ENCODE measurements around the gene LHX4.

The LHX4 gene

DNA sequence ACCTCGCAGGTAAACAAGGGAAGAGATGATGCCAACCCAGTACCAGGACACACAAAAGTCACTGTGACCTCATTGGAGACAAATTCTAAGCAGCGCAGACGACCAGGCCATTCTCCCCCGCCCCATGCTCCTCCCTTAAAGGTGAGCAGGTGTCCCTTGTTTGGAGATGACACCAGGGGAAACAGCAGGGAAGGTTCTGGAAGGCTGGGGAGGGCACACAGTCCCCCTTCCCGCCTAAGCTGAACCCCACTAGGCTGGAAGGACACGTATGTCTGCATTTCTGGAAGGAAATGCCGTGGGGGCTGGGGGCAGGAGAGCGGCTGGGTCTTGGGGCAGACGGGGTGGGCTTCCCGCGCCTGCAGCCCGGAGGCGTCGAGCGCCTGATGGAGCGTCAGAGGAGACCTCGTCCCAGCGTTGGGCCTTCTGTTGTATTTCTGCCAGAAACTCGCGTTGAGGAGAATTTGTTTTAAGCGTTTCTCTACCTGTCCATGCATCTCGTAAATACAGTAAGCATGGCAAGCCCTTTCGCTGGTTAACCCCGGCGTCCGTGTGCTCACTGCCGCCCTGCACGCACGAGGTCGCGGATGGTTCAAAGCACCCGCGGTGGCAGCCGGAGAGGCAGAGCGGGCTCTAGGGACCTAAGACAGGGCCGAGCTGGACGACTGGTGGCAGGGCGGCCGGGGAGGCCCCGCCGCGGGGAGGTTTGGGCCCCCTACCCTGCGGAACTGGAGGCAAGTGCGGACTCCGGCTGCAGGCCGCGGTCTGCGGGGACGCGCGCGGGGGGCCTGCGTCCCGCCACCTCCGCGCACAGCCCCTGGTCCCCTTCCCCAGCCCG lies 1.2 kb upstream of the LHX4 start:
- no peak for DNase-seq

DNA sequence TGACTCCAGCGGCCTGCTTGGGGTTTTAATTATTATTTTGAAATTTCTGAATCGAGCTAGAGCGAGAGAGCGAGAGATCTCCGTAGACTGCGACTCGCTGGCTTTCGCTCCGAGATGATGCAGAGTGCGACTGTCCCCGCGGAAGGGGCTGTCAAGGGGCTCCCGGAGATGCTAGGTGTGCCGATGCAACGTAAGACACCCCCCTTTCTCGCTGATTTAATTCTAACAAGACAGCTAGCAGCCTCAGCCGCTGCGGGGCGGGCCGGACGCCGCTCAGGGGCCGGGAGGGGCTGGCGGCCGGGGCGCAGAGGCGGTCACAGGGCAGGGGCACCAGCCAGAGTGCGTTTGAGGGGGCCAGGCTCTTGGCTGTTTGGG lies 339 bp downstream of the LHX4 start:
- DNase-seq = peak; percentile 12

DNA sequence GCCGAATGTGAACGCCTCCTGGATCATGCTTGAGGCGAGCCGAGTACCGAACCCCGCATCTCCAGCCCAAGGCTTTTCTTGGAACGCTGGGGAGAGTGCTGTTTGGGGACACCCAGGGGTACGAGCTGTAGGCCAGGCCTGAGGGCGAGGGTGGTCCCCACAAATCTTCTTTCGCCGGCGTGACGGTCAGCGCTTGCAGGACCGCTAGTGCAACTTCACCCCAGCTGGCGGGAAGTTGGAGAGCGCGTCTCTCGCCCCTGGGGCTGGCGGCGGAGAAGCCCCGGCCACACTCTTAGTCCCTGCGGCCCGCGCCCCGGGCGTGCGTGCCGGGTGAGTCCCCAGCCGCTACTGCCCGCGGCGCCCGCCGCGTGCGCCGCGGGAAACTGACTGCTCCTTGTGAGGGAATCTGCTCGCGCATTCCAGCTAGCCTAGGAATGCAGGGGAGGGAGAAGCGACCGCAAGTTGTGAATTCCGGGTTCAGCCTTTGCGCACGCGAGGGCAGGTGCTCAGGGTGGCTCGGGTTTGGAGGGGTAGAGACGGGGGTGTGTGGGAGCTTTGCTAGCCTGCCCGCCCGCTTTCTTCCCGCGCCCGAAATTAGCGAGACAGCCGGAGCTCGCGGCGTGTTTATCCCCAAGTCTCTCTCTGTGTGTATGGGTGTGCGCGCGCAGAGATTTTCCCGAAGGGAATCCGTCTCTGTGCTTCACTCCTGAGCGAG lies 884 bp downstream of the LHX4 start:
- peak; percentile 10 for DNase-seq

DNA sequence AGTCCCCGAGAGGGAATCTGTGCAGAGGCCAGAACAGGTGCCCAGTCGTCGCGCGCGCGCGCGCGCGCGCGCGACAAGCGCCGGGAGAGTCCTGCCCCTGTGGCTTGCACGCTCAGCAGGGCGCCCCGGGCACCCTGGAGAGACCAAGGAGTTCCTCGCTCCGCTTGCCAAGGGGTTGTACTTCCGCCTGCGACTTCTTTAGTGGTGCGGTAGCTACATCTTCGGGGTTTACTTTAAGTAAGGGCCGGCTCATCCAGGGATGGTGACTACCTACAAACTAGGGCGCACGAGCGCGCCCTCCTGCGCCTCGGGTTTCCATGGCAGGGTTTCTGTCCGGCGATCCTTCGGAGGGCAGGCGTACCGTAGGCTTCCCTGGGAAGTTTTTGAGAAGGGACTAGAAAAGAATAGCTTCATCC lies 1.4 kb downstream of the LHX4 start:
- peak; percentile 10 for DNase-seq

DNA sequence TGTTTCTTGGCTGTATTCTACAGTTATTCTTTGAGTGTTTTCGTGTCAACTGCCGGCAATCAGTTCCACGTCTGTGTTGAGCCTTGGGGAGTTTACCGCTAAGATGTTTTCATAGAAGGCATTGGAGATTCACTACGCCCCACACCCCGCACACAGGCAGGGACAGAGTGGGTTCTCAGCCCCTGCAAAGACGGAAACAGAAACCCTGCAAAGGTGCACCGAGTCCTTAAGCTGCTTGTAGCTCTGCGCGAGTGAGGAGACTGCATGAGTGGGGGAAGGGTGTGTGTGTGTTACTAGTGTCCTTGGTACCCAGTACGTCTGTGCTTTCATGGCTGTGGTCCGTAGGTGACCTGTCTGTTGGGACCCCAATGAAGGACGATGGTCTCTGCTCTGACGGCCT lies 1.9 kb downstream of the LHX4 start:
- DNase-seq = no peak

DNA sequence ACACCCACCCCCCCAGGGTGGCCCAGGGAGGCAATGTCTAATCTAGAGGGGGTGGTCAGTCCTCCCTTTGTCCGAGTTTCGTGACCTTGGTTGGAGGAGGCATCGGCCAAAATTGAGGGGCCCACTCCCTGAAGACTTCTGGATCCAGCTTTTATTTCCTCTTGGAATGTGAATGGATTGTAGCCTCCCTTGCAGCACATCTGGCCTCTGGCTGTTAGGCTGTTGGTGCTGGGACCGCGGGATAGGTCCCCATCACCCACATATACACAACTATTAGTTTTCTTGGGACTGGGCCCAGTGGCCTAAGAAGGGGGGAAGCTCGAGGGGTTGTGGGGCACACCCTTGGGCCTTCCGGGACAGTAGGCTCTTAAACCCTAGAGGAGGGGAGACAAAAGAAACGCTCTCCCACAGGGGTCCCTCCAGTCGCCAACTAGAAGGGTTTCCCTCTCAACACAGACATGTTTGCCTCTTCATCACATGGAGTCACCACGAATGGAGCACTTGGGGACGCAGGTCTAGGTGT lies 2.5 kb downstream of the LHX4 start:
- no peak for DNase-seq

DNA sequence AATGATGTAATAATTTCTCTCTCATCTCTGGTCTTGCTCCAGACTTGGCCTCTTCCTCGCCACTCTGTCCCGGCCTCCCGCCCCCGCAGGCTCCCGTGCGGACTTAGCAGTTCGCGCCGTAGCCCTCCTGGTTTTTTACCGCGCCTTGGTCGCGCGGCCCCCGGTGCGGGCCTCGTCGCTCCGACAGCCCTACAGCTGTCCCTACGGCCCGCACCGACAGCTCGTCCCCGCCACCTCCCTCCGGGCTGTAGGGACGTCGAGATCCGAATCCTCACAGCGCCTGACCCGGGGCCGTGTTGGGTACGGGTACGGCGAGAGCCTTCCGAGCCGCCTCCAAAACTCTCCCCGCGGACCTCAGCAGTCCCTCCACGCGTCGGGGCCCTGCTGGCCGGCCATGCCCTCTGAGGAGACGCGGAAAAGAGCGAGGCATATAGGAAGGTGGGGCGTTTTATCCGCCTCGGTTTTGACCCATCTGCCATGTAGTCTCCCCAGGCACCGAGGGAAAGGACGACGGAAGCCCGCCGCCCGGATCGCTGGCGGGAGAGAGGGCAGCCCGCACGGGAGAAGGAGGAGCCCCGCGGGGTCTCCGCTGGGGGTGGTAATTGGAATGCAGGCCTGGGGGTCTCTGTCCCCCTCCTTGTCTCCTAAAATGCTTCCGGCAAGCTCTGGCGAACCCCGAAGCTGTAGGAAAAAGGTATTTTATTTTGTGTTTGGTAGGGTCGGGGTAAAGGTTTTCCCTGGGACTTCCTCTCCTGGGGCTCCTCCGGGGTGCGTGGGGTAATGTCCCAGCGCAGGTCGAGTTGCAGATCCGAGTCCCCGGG lies 3.3 kb downstream of the LHX4 start:
- no peak for DNase-seq

DNA sequence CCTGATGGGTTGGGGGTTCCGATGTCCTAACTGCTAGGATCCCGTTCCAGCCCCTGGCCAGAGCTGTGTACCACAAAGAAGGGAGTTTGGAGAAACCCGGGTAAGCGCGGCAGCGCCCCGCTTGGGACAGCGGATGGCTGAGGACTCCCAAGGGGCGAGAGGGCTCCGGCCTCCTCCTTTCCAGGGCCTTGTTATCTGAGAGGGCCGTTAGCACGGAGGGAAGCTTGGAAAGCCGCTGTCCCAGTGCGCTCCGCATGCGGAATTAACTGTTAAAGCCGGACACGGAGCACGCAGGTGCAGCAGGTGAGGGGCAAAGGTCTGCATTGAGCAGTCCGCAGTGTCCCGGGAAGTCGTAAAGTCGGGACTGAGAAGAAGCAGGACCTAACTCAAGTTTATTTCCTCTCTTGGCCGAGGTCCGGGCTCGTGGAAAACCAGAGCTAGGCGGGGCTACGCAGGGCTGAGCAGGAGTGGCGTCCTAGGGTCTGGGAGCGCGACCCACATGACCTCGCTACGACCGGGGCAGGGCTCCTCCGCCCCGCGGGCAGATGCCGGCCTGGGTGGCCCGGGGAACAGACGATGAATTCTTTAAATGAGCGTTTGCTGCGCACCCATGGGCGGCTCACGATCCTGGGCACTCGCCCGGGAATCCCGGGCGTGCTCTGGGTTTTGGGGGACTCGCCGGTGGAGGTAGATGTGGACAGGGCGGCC lies 4.5 kb downstream of the LHX4 start:
- no peak for DNase-seq

DNA sequence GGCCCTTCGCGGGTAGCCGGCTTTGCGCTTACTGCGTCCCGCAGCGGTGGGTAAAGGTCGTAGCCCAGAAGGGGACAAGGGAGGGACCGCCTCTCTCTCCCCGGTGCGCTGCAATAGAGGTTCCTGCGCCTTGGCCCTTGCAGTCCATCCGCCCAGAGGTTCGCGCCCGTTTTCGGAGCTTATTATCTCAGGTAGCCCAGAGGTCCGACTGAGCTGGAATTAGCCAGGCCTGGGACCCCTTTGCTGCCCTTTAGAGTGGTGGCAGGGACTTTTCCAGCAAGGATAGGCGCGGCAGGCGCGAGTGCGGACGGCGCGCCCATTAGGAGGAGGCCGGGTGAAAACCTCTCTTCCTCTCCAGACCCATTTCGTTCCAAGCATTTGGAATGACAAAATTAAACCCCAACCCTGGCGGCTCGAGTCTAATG lies 5.0 kb downstream of the LHX4 start:
- DNase-seq = no peak

DNA sequence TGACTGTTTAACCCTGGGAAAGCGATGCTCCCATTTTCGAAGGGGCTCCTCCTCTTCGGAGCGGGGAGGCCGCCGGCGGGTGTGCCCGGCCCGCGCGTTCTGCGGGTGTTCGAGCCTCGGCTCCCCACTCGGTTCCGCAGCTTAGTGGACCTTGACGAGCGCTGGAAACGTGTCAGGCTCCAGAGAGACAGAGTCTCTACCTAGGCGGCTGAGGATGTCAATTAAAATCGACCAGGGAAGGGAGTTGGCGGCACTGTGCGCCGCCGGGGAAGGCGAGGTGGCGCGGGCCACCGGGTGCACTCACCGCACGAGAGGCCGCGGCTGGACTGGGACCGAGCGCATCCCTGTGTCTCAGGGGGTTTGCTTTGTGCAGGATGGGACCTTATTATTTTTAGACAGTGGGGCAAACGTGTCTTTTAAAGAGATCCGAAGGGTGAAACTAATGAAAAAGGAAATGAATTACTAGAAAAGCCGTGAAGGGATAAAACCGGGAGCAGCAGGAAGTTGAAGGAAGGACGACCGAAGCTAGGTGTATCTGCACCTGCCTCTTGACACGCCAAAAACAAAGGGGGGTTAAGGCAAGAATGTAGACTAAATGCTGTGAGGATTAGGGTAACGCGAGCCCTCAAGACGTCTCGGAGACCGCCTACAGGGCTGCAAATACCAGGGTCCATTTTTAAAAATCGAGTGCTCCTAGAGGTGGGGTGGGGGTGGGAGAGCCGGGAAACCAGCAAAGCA lies 5.6 kb downstream of the LHX4 start:
- no peak for DNase-seq

DNA sequence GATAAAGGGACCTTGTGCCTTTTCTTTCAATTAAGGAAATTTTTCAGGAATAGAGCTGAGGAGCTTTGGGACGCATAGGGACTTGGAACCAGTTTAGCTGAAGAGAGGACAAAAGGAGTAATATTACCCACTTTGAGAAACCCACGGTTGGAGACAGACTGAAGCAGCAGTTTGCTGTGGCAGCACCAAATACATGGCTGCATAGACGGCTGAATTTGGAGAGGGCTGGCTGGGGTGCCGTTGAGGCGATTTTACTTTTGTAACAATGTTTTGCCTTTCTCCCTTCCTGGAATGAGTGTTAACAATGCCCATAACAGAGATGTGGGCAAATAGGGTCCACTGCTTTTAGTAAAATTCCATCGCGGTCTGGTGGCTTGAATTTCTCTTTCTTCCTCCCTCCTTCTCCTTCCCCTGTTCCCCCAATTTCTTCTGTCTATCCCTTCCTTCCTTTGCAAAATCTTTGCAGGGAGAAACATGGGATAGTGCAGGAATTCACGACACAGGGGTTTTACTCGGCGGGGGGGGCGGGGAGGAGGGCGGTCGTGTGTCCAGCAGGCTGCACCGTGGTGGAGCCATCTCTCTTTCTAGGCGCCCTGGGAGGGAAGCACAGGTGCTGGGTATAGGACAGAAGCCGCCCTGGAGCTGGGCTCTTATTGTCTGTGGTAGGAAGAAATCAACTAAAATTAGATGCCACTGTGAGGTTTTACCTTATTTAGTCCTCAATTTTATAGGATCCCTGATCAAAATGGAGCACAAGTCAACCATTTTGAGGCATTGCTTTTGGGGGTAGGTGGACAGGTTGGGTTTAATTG lies 6.8 kb downstream of the LHX4 start:
- DNase-seq = no peak

DNA sequence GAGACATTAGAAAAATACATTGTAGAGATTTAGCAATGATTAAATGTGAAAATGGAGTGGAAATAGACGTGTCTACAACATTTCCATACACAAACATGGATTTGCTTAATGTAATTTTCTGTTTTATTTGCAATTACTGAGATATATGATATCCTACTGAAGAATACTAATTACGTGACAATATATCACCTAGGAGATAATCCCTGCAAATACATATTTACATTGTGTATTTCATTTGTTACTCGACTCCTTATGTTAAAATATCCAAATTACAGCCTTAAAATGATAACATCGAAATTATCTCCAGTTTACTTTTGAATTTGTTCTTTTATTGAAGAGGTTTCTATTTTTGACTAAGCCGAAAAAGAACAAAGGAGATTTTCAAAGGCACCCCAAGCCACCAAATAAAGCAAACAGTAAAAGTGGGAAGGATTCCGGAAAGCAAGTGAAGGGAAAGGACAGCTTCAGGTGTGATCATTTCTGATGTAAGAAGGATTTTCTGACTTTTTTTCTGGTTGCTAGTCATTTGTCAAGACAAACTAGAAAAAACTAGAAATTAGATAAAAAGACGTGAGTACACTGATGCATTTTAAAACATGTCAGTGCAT lies 7.9 kb downstream of the LHX4 start:
- no peak for DNase-seq

DNA sequence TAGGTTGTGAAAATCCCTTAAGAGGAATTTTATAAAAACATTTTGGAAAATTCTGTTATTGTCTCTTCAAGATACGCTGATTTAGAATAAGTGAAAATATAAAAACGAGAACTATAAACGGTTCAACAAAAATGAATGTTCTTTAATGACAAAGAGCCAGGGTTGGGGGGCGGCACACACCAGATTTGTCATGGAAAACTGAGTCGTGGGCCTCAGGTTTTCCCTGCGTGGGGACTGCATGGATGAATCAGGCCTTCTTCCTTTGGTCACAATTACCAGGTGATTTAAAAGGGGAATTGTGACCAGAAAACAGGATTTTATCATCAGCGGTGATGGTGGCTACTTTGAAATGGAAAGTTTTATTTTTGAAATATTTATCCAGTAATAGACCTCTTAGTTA lies 8.6 kb downstream of the LHX4 start:
- DNase-seq = no peak

DNA sequence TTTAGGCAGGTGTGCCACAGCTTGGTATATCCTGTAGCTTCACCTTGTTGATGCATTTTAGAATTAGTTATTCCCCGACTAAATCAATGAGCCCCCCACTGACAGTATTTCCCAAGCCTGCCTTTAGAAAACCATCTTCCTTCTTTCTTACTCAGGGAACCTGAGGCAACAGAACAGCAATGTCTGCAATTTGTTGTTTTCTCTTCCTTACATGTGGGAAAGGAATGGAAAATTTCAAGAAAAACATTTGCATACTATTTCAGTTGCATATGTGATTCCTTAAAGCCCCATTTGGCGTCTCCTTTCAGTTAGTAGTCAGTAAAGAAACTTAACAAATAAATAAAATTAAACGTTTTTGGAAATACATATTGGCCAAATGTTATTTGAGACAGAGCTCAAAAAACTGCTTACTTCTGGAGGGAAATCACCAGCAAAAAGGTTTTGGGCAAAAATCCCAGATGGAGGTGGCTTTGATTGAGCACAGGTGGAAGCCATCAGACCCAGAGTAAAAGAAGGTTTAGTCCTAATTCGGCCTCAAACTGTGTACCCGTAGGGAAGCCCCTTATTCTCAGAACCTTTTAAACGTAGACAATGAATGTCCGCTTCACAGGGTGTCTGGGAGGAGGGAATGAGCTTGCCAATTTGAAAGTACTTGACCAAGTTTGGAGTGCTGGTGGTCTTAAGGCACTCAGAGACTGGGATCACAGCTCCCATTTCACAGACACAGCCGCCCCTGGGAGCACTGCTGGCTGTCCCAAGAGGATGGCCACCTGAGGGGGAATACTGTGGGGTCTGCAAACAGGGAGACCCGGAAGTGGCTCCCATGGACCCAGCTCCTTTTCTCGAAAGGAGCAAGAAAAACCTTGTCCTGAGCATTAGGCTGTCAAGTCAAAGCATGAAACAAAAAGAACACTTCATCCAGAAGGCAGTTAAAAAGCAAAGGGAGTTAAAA lies 9.4 kb downstream of the LHX4 start:
- no peak for DNase-seq

DNA sequence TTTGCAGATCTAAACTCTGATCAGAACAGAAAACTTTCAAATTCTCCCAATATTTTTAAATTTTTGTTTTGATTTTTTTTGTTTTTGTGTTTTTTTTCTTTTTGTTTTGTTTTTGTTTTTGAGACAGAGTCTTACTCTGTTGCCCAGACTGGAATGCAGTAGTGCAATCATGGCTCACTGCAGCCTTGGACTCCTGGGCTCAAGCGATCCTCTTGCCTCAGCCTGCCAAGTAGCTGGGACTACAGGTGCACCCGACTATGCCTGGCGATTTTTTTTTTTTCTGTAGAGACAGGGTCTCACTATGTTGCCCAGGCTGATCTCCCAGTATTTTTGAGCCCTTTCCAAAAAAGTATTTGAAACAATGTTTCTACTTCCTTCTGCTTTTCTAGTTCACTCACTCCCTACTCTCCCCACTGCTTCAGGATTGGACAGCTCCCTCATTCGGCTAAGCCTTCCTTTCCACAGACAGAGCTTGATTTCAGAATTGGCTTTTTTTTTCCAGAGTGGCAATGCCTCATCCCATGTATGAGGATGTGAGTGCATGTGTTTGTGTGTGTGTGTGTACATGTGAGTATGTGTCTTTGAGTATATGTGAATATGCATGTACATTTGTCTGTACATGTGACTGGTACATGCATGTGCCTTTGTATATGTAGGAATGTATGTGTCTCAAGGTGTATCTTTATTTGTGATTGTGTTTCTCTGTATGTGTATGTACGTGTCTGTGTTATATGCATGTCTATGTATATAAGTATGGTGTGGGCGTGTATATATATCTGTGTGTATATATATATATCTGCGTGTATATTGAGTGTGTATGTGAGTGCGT lies 11.9 kb downstream of the LHX4 start:
- no peak for DNase-seq

DNA sequence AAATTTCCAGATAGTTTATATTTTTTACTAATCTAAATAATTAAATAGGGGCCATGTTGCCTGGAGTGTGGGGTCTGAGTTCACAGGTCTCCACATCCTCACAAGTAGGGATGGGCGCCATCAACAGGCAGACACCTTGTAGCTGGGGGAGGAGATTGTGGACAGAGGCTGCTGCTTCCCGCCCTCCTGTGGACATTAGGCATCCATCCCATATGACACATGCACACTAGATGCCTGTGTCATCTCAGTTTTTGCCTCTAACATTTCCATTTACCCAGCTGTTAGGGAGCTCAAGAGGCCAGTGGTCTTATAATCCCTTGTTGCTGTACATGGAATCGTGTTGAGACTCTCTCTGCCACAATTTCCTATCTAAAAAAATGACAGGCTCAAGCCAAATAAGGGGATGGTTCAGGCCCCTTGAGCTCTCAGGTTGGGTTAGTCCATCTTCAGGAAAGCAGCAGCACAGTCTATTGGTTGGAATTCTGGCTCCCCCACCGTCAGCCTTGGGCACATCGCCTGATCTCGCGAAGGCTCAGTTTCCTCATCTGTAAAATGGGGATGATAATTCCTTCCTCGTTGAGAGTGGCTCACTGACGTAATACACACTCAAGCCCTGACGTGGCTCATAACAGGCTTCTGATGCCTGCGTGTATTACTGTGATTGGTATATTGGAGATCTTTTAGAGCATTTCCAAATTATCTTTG lies 13.6 kb downstream of the LHX4 start:
- DNase-seq = no peak

DNA sequence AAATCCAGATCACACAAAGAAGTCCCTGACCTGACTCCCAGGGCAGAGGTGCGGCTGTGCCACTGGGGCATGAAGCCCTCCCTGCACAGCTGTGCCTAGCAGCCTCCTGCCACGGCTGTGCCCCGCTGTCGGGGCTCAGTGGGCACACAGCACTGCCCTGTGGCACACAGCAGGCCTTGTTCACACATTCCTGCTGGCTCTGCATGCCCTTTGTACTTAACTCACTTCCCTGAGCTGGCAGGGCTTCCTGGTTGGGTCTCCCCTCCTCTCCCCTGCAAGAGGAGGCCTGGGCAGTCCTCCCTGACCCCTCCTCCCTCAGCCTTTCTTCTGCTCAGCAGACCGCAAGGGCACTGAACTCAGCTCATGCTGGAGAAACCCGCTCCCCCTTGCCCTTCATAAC lies 14.8 kb downstream of the LHX4 start:
- no peak for DNase-seq

DNA sequence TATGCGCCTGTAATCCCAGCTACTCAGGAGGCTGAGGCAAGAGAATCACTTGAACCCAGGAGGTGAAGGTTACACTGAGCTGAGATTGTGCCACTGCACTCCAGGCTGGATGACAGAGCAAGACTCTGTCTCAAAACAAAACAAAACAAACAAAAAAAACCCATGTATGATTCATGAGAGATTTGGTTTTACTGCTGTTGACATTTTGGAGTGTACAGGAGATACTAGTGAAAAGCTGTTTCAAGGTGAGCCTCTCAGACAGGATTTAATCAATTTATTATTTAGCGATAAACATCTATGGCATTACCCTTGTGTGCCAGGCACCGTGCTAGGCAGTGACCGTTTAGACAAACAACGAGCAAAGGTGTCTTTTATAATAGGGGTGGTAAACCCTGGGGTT lies 16.5 kb downstream of the LHX4 start:
- no peak for DNase-seq
